ENCODE results near the gene BUD31.

DNA sequence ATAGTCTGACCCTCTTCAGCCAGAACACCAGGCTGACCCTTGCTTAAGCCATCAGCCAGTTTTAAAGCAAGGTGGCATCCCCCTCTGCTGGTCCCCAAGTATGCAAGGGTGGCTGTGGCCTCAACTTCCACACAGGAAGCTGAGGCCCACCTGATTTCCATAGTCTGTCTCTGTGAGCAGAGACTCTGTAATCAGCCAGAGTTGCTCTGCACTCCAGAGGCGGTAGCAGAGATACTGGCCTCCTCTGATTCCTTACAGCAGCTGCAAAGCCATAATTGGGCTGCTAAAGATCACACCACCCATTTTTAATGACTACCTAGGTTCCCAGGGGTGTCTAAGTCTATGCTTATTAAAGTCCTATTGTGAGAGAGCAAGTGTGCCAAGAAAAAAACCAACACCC lies 2.2 kb upstream of the BUD31 start:
- TF ChIP-seq, protein P1, sequence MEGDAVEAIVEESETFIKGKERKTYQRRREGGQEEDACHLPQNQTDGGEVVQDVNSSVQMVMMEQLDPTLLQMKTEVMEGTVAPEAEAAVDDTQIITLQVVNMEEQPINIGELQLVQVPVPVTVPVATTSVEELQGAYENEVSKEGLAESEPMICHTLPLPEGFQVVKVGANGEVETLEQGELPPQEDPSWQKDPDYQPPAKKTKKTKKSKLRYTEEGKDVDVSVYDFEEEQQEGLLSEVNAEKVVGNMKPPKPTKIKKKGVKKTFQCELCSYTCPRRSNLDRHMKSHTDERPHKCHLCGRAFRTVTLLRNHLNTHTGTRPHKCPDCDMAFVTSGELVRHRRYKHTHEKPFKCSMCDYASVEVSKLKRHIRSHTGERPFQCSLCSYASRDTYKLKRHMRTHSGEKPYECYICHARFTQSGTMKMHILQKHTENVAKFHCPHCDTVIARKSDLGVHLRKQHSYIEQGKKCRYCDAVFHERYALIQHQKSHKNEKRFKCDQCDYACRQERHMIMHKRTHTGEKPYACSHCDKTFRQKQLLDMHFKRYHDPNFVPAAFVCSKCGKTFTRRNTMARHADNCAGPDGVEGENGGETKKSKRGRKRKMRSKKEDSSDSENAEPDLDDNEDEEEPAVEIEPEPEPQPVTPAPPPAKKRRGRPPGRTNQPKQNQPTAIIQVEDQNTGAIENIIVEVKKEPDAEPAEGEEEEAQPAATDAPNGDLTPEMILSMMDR (IDR thresholded peaks at IDR 0.05) = no peak
- TF ChIP-seq POLR2A (IDR thresholded peaks at IDR 0.05) (no peak), EP300 (IDR thresholded peaks at IDR 0.05) (no peak)

Measured in stomach (tissue), 4 donors.